ENCODE data around the gene ZNF638.
"Not testable (repeated sequence)": the region's sequence is repeated elsewhere in the genome, so short reads cannot be mapped to it uniquely, and the experiment has no call there.

GRCh38 chr2:71416866-71417265 is 85.3 kb downstream of the ZNF638 start:
- not testable (repeated sequence) for TF ChIP-seq CTCF (conservative IDR thresholded peaks at IDR 0.05; ENCODE audit: low read length); EZH2phosphoT487 (IDR thresholded peaks at IDR 0.05; ENCODE audit: borderline replicate concordance)

Data from Loucy (cell line).